GM12865 (cell line): Measurements from ENCODE around the gene GALNT15.

Source experiments
- DNase-seq: peaks from one replicate; pipeline ENCODE4 v3.0.0; 2010; ENCODE audit warnings: low read depth
- H3K4me3 ChIP-seq: 2 replicates; pipeline ENCODE4 v1.5.1; 2011; ENCODE audit warnings: mild to moderate bottlenecking, low read depth, low read length, control low read depth
- TF ChIP-seq, protein P1 (sequence below): IDR thresholded peaks from 2 replicates; pipeline ENCODE4 v1.5.1; 2011; ENCODE audit warnings: low read length, control low read depth, low read depth, inconsistent platforms; ENCODE audit not compliant: insufficient read depth; ENCODE audit errors: missing control alignments

GALNT15 gene

DNA sequence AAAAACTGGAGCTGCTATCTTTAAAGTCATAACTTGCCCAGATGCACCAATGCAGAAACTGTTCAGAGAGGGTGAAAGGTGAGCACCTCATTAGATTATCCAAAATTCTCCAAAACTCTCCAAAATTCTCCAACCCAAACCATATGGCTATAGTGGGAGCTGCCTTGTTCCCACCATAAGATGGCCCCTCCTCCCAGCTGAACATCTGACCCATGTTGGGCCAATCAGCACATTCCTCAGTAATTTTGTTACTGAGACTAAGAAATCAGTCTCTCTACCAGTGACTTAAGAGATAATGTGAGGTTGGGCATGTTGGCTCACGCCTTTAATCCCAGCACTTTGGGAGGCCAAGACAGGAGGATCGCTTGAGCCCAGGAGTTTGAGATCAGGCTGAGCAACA lies 57.5 kb downstream of the GALNT15 start:
- DNase-seq, result no peak
- H3K4me3 ChIP-seq, result no peak overlapping the region
- TF ChIP-seq, protein P1, sequence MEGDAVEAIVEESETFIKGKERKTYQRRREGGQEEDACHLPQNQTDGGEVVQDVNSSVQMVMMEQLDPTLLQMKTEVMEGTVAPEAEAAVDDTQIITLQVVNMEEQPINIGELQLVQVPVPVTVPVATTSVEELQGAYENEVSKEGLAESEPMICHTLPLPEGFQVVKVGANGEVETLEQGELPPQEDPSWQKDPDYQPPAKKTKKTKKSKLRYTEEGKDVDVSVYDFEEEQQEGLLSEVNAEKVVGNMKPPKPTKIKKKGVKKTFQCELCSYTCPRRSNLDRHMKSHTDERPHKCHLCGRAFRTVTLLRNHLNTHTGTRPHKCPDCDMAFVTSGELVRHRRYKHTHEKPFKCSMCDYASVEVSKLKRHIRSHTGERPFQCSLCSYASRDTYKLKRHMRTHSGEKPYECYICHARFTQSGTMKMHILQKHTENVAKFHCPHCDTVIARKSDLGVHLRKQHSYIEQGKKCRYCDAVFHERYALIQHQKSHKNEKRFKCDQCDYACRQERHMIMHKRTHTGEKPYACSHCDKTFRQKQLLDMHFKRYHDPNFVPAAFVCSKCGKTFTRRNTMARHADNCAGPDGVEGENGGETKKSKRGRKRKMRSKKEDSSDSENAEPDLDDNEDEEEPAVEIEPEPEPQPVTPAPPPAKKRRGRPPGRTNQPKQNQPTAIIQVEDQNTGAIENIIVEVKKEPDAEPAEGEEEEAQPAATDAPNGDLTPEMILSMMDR, result no peak

- no peak overlapping the region for H3K4me3 ChIP-seq
- no peak for DNase-seq
- TF ChIP-seq, protein P1, result no peak
Measured at GRCh38 chr3:16233806-16234205, 59.3 kb downstream of the GALNT15 start.

- TF ChIP-seq, protein P1, result no peak
- DNase-seq, result no peak
- H3K4me3 ChIP-seq, result no peak overlapping the region
Measured at GRCh38 chr3:16234281-16234680, 59.8 kb downstream of the GALNT15 start.

GRCh38 chr3:16236030-16236639 lies 61.7 kb downstream of the GALNT15 start:
- TF ChIP-seq, protein P1, result no peak
- no peak for DNase-seq
- no peak overlapping the region for H3K4me3 ChIP-seq

- H3K4me3 ChIP-seq, result no peak overlapping the region
- TF ChIP-seq, protein P1, result no peak
- no peak for DNase-seq
Measured at GRCh38 chr3:16236856-16237393, 62.4 kb downstream of the GALNT15 start.

DNA sequence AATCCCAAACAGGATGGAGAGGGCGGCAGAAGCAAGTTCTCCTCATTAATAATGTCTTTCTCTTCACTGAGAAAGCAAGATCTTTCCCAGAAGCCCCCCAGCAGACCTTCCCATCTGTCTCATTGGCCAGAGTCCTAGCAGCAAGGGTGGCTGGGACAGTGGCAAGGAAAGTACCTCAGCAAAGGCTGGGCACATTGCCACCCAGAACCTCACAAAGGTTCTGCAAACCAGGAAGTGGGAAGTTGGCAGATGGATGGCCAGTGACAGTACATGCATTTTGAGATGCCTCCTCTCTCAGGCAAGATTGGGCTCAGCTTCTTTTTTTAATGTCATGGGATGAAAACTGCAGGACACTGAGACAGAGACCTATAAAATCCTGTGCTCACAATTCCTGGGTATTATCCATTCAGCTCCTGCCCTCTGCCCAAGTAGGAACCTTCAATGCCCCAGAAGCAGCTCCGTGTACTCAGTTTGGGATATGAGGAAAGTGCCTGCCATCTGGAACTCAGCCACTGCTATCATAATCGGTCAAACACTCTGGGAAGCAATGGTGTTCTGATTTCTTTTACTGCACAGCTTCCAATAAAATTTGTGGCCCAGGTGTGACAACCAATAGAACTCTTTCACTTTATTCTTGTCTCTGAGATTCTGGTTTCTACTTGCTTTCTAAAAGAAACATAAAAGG lies 64.7 kb downstream of the GALNT15 start:
- TF ChIP-seq, protein P1, result no peak
- DNase-seq, result no peak
- H3K4me3 ChIP-seq, result no peak overlapping the region
